Keratinocyte (primary cell): Measurements from ENCODE around the gene FMO1. TPM values are rescaled to one million over a fixed set of nuclear protein-coding genes. Genes with fewer than 3 reads are reported as not detected.

Source experiments
- DNase-seq: peaks from one replicate; pipeline ENCODE4 v3.0.0-alpha.2; 2011; ENCODE audit warnings: low read depth, missing footprints, low spot score
- FAIRE-seq: peaks from 2 replicates; lab custom pipeline; 2011; peaks lifted over from hg19 to GRCh38; lab: Jason Lieb, UNC
- H2AFZ ChIP-seq: 2 replicates; pipeline ENCODE4 v1.6.0; 2012; ENCODE audit warnings: low read length, control low read depth, inconsistent platforms; ENCODE audit not compliant: control insufficient read depth
- H3K27ac ChIP-seq: 2 replicates; pipeline ENCODE4 v1.5.1; 2011; ENCODE audit warnings: low read length; ENCODE audit not compliant: control insufficient read depth, insufficient read depth
- H3K27me3 ChIP-seq: 3 replicates; pipeline ENCODE4 v1.6.0; 2011; ENCODE audit warnings: low read length; ENCODE audit not compliant: control insufficient read depth, insufficient read depth; ENCODE audit errors: extremely low read depth
- H3K36me3 ChIP-seq, 2 experiments: 2 replicates in 1 of 2; 3 replicates in 1 of 2; pipeline ENCODE4 v1.5.1; 2011; ENCODE audit warnings: low read length in 2 of 2, mild to moderate bottlenecking in 1 of 2; ENCODE audit not compliant: control insufficient read depth in 2 of 2, insufficient read depth in 2 of 2; ENCODE audit errors: extremely low read depth in 1 of 2
- H3K4me1 ChIP-seq: 3 replicates; pipeline ENCODE4 v1.5.1; 2011; ENCODE audit warnings: low read length; ENCODE audit not compliant: control insufficient read depth, insufficient read depth; ENCODE audit errors: extremely low read depth
- H3K4me2 ChIP-seq: 3 replicates; pipeline ENCODE4 v1.6.0; 2011; ENCODE audit warnings: low read depth, low read length; ENCODE audit not compliant: control insufficient read depth, insufficient read depth; ENCODE audit errors: extremely low read depth
- H3K4me3 ChIP-seq, 3 experiments: fragments of 200-600 bp in 1 of 3; sonication (generic) in 1 of 3; 2 replicates in 2 of 3; 3 replicates in 1 of 3; pipeline ENCODE4 v1.5.1; 2011 to 2016; ENCODE audit warnings: low read length in 3 of 3, mild to moderate bottlenecking in 3 of 3, control low read depth in 2 of 3, inconsistent platforms in 1 of 3, low read depth in 1 of 3, mixed read lengths in 1 of 3, mixed run types in 1 of 3, moderate library complexity in 1 of 3; ENCODE audit not compliant: control insufficient read depth in 2 of 3, insufficient read depth in 2 of 3; ENCODE audit errors: extremely low read depth in 1 of 3
- H3K79me2 ChIP-seq: 2 replicates; pipeline ENCODE4 v1.6.0; 2012; ENCODE audit warnings: low read length; ENCODE audit not compliant: control insufficient read depth, insufficient read depth
- H3K9ac ChIP-seq: 3 replicates; pipeline ENCODE4 v1.6.0; 2011; ENCODE audit warnings: low read length; ENCODE audit not compliant: control insufficient read depth, insufficient read depth; ENCODE audit errors: extremely low read depth
- H3K9me1 ChIP-seq: 3 replicates; pipeline ENCODE4 v1.6.0; 2011; ENCODE audit warnings: low read length; ENCODE audit not compliant: control insufficient read depth, insufficient read depth; ENCODE audit errors: extremely low read depth
- H3K9me3 ChIP-seq: 2 replicates; pipeline ENCODE4 v1.5.1; 2012; ENCODE audit warnings: low read depth, low read length; ENCODE audit not compliant: control insufficient read depth
- H4K20me1 ChIP-seq: 3 replicates; pipeline ENCODE4 v1.6.0; 2011; ENCODE audit warnings: low read length; ENCODE audit not compliant: control insufficient read depth, insufficient read depth; ENCODE audit errors: extremely low read depth
- CTCF ChIP-seq, 3 experiments: IDR thresholded peaks in 1 of 3; conservative IDR thresholded peaks in 1 of 3; optimal IDR thresholded peaks in 1 of 3; 2 replicates in 2 of 3; 3 replicates in 1 of 3; pipeline versions ENCODE3 to v1.5.1; 2011; ENCODE audit warnings: low read length in 3 of 3, mild to moderate bottlenecking in 3 of 3, moderate library complexity in 2 of 3, control low read depth in 1 of 3, inconsistent platforms in 1 of 3; ENCODE audit not compliant: insufficient read depth in 2 of 3; ENCODE audit errors: extremely low read depth in 1 of 3
- EZH2 ChIP-seq: IDR thresholded peaks from one replicate; pipeline ENCODE4 v1.6.1; 2012; ENCODE audit warnings: inconsistent platforms, mild to moderate bottlenecking, low read length, moderate library complexity
- dilution Hi-C: fragments of 300-500 bp; cut with MboI; formaldehyde crosslinking; loops from one replicate; pipeline ENCODE4 v1.7.0; 2020; ENCODE audit warnings: low sequenced_read_pairs; ENCODE audit not compliant: extremely low pct_ligation_motif_present
- polyA plus RNA-seq, 5 experiments: library from polyadenylated mRNA; depleted of rRNA in 3 of 5; stranded (reverse) in 3 of 5; stranded (forward) in 1 of 5; unstranded in 1 of 5; fragments of >200 nt; gene quantifications; 1 replicate in 1 of 5; 2 replicates in 3 of 5; 3 replicates in 1 of 5; pipeline versions ENCODE4 v1.2.1 to v1.2.3, GENCODE V29; 2011 to 2012; ENCODE audit warnings: missing spikeins in 2 of 5, low read depth in 1 of 5, low replicate concordance in 1 of 5

FMO1 gene
- polyA plus RNA-seq, 1 donor (not counting 4 experiments of a cell fraction or from before 2014, with no cell fraction given), result 0.07 TPM

GRCh38 chr1:171219346-171220080, 28.8 kb upstream of the FMO1 start:
- H3K9me1 ChIP-seq, result no peaks in the 10 kb centered on the region
- no peaks in the 10 kb centered on the region for H3K27me3 ChIP-seq
- FAIRE-seq (peak; percentile 96), DNase-seq (no peak)
- no peak overlapping the region for H2AFZ ChIP-seq
- H3K79me2 ChIP-seq, result no peaks in the 10 kb centered on the region
- no peaks in the 10 kb centered on the region for H3K9me3 ChIP-seq
- TF ChIP-seq EZH2 (no peak), CTCF (optimal IDR thresholded peaks at IDR 0.05 in 1 of 3, IDR thresholded peaks at IDR 0.05 in 1 of 3, conservative IDR thresholded peaks at IDR 0.05 in 1 of 3; ENCODE audit: extremely low read depth in 1 of 3, insufficient read depth in 2 of 3, low read length in 3 of 3) (no peak)
- H3K4me1 ChIP-seq, result peaks cover 55% of the 10 kb centered on the region
- no peak overlapping the region for H3K4me3 ChIP-seq
- H3K9ac ChIP-seq, result no peak overlapping the region
- H4K20me1 ChIP-seq, result no peaks in the 10 kb centered on the region
- H3K36me3 ChIP-seq, result no peaks in the 10 kb centered on the region
- peak overlapping the region; percentile 87 for H3K27ac ChIP-seq
- dilution Hi-C loops, result no loop called here
- peak overlapping the region; percentile 81 for H3K4me2 ChIP-seq

GRCh38 chr1:171220081-171220420, 28.2 kb upstream of the FMO1 start:
- Histone ChIP-seq H2AFZ (peak overlapping the region; percentile 85), H3K4me2 (peak overlapping the region; percentile 81), H3K27ac (peak overlapping the region; percentile 87), H3K4me1 (peaks cover 55% of the 10 kb centered on the region), H3K9me3 (no peaks in the 10 kb centered on the region), H4K20me1 (no peaks in the 10 kb centered on the region), H3K36me3 (no peaks in the 10 kb centered on the region), H3K9me1 (no peaks in the 10 kb centered on the region), H3K4me3 (peak overlapping the region in 1 of 3 experiments; percentile 32), H3K79me2 (no peaks in the 10 kb centered on the region), H3K9ac (peak overlapping the region; percentile 75), H3K27me3 (no peaks in the 10 kb centered on the region)
- DNase-seq, result peak; percentile 13
- FAIRE-seq, result no peak
- TF ChIP-seq CTCF (optimal IDR thresholded peaks at IDR 0.05 in 1 of 3, IDR thresholded peaks at IDR 0.05 in 1 of 3, conservative IDR thresholded peaks at IDR 0.05 in 1 of 3; ENCODE audit: extremely low read depth in 1 of 3, insufficient read depth in 2 of 3, low read length in 3 of 3), result no peak
- no peak for TF ChIP-seq EZH2
- dilution Hi-C loops, result no loop called here
